Cardiac fibroblast (primary cell): ENCODE results near the gene KCNQ1OT1.

ENCODE experiments used
- DNase-seq, 2 donors: peaks; one replicate each; pipeline versions ENCODE4 v3.0.0 to v3.0.0-alpha.2; 2010; ENCODE audit warnings: low read depth in 2 of 2
- H3K4me3 ChIP-seq, 2 donors: replicated peaks in 1 of 2; 1 replicate in 1 of 2; 2 replicates in 1 of 2; pipeline ENCODE4 v1.5.1; 2011; ENCODE audit warnings: low read depth in 2 of 2, low read length in 2 of 2, mild to moderate bottlenecking in 2 of 2, moderate library complexity in 1 of 2
- CTCF ChIP-seq: IDR thresholded peaks from one replicate; pipeline ENCODE4 v1.5.1; 2011; ENCODE audit warnings: low read depth, mild to moderate bottlenecking, low read length, inconsistent platforms

Gene KCNQ1OT1

GRCh38 chr11:2652333-2653197 lies 47.2 kb downstream of the KCNQ1OT1 start:
- no peak overlapping the region for H3K4me3 ChIP-seq
- DNase-seq, result no peak
- no peak for TF ChIP-seq CTCF

GRCh38 chr11:2651826-2652271 lies 47.9 kb downstream of the KCNQ1OT1 start:
- no peak for DNase-seq
- H3K4me3 ChIP-seq, result no peak overlapping the region
- no peak for TF ChIP-seq CTCF

- no peak for TF ChIP-seq CTCF
- H3K4me3 ChIP-seq, result no peak overlapping the region
- DNase-seq, result no peak
These were observed 48.7 kb downstream of the KCNQ1OT1 start for GRCh38 chr11:2651054-2651617.

- no peak for TF ChIP-seq CTCF
- H3K4me3 ChIP-seq, result no peak overlapping the region
- DNase-seq, result no peak
These were observed 49.4 kb downstream of the KCNQ1OT1 start for GRCh38 chr11:2650343-2650867.

GRCh38 chr11:2649848-2650247 lies 49.9 kb downstream of the KCNQ1OT1 start:
- no peak for DNase-seq
- TF ChIP-seq CTCF, result no peak
- H3K4me3 ChIP-seq, result no peak overlapping the region

GRCh38 chr11:2649400-2649799 lies 50.4 kb downstream of the KCNQ1OT1 start:
- DNase-seq, result no peak
- no peak for TF ChIP-seq CTCF
- no peak overlapping the region for H3K4me3 ChIP-seq
